PC-9 (cell line): Measurements from ENCODE around the gene P2RX7. TPM values are rescaled to one million over a fixed set of nuclear protein-coding genes. Genes with fewer than 3 reads are reported as not detected.

Experiments
- BruUV-seq: library from RNA; stranded (reverse); fragments of 400-500 nt; replicated peaks from 2 replicates; lab custom pipeline; 2021; lab: Mats Ljungman, UMichigan
- CTCF ChIA-PET: fragments of 300-600 bp; sonication (Branson Sonifier 250); formaldehyde crosslinking; loops from one replicate; lab custom pipeline; 2022; ENCODE audit warnings: antibody characterized with exemption; lab: Charles Lee
- POLR2A ChIA-PET: fragments of 300-600 bp; sonication (Branson Sonifier 250); formaldehyde crosslinking; loops from one replicate; lab custom pipeline; 2022; ENCODE audit warnings: antibody characterized with exemption; ENCODE audit not compliant: unreplicated experiment; lab: Charles Lee
- DNase-seq, 2 experiments: peaks; one replicate each; pipeline versions ENCODE4 v3.0.0 to v3.0.0-alpha.2; 2015 to 2022; ENCODE audit warnings: mixed read lengths in 1 of 2
- H2AFZ ChIP-seq: fragments of 200-600 bp; sonication (generic); 2 replicates; pipeline ENCODE4 v1.8.1; 2017; ENCODE audit warnings: antibody characterized with exemption
- H3F3A ChIP-seq: fragments of 200-600 bp; sonication (generic); 2 replicates; pipeline ENCODE4 v1.8.1; 2017; ENCODE audit warnings: antibody characterized with exemption, mild to moderate bottlenecking, low read depth; ENCODE audit not compliant: insufficient read depth
- H3K27ac ChIP-seq: fragments of 200-600 bp; sonication (generic); 2 replicates; pipeline ENCODE4 v1.6.1; 2016; ENCODE audit warnings: mixed run types
- H3K27me3 ChIP-seq: fragments of 200-600 bp; sonication (generic); 2 replicates; pipeline ENCODE4 v1.6.1; 2016; ENCODE audit warnings: low read depth, mixed run types; ENCODE audit not compliant: insufficient read depth
- H3K36me3 ChIP-seq: fragments of 200-600 bp; sonication (generic); 2 replicates; pipeline ENCODE4 v1.6.1; 2016; ENCODE audit warnings: low read depth, mixed run types
- H3K4me1 ChIP-seq: fragments of 200-600 bp; sonication (generic); replicated peaks from 2 replicates; pipeline ENCODE4 v1.6.1; 2016; ENCODE audit warnings: mixed run types; ENCODE audit not compliant: insufficient read depth
- H3K4me2 ChIP-seq: fragments of 200-600 bp; sonication (generic); 2 replicates; pipeline ENCODE4 v1.6.1; 2017; ENCODE audit warnings: mixed run types
- H3K4me3 ChIP-seq: fragments of 200-600 bp; sonication (generic); 2 replicates; pipeline ENCODE4 v1.6.1; 2016; ENCODE audit warnings: mixed run types
- H3K79me2 ChIP-seq: fragments of 200-600 bp; sonication (generic); 2 replicates; pipeline ENCODE4 v1.6.1; 2017; ENCODE audit warnings: low read depth, mixed run types
- H3K9me2 ChIP-seq: fragments of 200-600 bp; sonication (generic); 2 replicates; pipeline ENCODE4 v1.8.1; 2017; ENCODE audit warnings: mild to moderate bottlenecking; ENCODE audit not compliant: insufficient read depth
- H3K9me3 ChIP-seq: fragments of 200-600 bp; sonication (generic); 2 replicates; pipeline ENCODE4 v1.8.1; 2016; ENCODE audit warnings: low read depth; ENCODE audit not compliant: insufficient read depth
- H4K20me1 ChIP-seq: fragments of 200-600 bp; sonication (generic); 2 replicates; pipeline ENCODE4 v1.8.1; 2017; ENCODE audit not compliant: insufficient read depth
- EZH2 ChIP-seq: fragments of 200-600 bp; sonication (generic); IDR thresholded peaks from 2 replicates; pipeline ENCODE4 v1.8.0; 2017; ENCODE audit warnings: antibody characterized with exemption, low read depth
- intact Hi-C: fragments of 100-400 bp; cut with micrococcal nuclease; formaldehyde crosslinking; loops from one replicate; pipeline ENCODE4 v1.10.0; 2022; ENCODE audit not compliant: unreplicated experiment
- total RNA-seq: library from RNA; stranded (reverse); gene quantifications from 2 replicates; pipeline ENCODE4 v1.2.3, GENCODE V29; 2021
- TF ChIP-seq, protein P1 (sequence below): fragments of 200-600 bp; sonication (generic); conservative IDR thresholded peaks from 2 replicates; pipeline ENCODE4 v1.6.1; 2017; ENCODE audit warnings: mixed run types, antibody characterized with exemption, mild to moderate bottlenecking, moderate library complexity

The P2RX7 gene
- total RNA-seq, 1 experiment from 2014 or later, result 3.2 TPM

DNA sequence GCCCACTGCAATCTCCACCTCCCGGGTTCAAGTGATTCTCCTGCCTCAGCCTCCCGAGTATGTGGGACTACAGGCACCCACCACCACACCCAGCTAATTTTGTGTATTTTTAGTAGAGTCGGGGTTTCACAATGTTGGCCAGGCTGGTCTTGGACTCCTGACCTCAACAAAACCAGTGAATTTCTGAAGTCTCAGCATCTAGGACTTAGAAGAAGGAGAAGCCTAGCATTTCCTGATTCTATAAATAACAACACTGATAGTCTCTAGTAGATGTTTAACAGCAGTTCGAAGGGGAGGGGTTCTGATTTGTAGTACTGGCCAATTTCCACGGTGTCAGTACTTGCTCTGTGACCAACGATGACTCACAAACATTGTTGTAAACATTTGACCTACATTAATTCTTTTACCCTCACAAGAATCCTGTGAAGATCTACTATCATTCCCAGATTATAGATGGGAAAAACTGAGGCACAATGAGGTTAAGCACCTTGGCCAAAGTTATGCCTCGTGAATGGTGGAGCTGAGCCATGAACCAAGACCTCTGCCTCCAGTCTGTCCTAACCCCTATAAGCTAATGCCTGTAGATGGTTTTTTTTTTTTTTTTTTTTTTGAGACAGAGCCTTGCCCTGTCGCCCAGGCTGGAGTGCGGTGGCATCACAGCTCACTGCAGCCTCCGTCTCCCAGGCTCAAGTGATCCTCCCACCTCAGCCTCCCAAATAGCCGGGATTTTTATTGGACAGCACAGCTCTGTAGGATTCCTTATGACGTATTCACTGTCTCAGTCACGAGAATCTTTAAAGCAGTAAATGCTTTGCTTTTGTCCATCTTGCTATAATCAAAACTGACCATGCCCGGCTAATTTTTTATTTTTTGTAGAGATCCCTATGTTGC lies 82.4 kb downstream of the P2RX7 start:
- no peak overlapping the region for H2AFZ ChIP-seq
- H4K20me1 ChIP-seq, result no peaks in the 10 kb centered on the region
- H3K4me2 ChIP-seq, result peak overlapping the region; percentile 68
- ChIA-PET CTCF (no interaction called here), POLR2A (no interaction called here)
- no peaks in the 10 kb centered on the region for H3K36me3 ChIP-seq
- H3K4me1 ChIP-seq, result peaks cover 39% of the 10 kb centered on the region
- peak; percentile 38 to 94 for DNase-seq
- intact Hi-C loops, result no loop called here
- no peaks in the 10 kb centered on the region for H3K9me2 ChIP-seq
- BruUV-seq, result no TSS peak
- peak overlapping the region; percentile 6; the same call in 1 of the 2 replicates for H3K4me3 ChIP-seq
- H3K9me3 ChIP-seq, result no peaks in the 10 kb centered on the region
- H3K27me3 ChIP-seq, result no peaks in the 10 kb centered on the region
- TF ChIP-seq EZH2, result no peak
- TF ChIP-seq, protein P1, sequence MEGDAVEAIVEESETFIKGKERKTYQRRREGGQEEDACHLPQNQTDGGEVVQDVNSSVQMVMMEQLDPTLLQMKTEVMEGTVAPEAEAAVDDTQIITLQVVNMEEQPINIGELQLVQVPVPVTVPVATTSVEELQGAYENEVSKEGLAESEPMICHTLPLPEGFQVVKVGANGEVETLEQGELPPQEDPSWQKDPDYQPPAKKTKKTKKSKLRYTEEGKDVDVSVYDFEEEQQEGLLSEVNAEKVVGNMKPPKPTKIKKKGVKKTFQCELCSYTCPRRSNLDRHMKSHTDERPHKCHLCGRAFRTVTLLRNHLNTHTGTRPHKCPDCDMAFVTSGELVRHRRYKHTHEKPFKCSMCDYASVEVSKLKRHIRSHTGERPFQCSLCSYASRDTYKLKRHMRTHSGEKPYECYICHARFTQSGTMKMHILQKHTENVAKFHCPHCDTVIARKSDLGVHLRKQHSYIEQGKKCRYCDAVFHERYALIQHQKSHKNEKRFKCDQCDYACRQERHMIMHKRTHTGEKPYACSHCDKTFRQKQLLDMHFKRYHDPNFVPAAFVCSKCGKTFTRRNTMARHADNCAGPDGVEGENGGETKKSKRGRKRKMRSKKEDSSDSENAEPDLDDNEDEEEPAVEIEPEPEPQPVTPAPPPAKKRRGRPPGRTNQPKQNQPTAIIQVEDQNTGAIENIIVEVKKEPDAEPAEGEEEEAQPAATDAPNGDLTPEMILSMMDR, result no peak
- H3K27ac ChIP-seq, result peak overlapping the region; percentile 88
- peaks cover 33% of the 10 kb centered on the region for H3F3A ChIP-seq
- H3K79me2 ChIP-seq, result peaks cover 38% of the 10 kb centered on the region

DNA sequence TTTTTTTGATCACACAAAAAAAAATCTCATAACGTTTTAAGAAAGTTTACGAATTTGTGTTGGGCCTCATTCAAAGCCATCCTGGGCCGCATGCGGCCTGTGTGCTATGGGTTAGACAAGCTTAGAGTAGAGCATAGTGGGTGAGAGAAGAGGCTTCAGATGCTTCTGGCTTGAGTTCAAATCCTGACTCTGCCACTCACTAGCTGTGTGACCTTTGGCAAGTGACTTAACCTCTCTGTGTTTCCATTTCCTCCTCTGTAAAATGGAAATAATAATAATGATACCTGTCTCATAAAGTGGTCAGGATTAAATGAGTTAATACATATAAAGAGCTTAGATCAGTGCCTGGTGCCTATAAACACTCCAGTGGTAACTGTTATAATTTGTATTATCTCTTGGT lies 83.4 kb downstream of the P2RX7 start:
- no peaks in the 10 kb centered on the region for H3K27me3 ChIP-seq
- BruUV-seq, result no TSS peak
- no peak for TF ChIP-seq EZH2
- TF ChIP-seq, protein P1, result no peak
- H3K4me3 ChIP-seq, result no peak overlapping the region
- no peak overlapping the region for H3K27ac ChIP-seq
- H3K9me2 ChIP-seq, result no peaks in the 10 kb centered on the region
- no peak overlapping the region for H2AFZ ChIP-seq
- H4K20me1 ChIP-seq, result no peaks in the 10 kb centered on the region
- CTCF ChIA-PET, result no interaction called here
- H3K9me3 ChIP-seq, result no peaks in the 10 kb centered on the region
- intact Hi-C loops, result no loop called here
- no peak overlapping the region for H3K4me2 ChIP-seq
- H3K79me2 ChIP-seq, result peaks cover 31% of the 10 kb centered on the region
- no peak for DNase-seq
- peaks cover 34% of the 10 kb centered on the region for H3K4me1 ChIP-seq
- no peaks in the 10 kb centered on the region for H3K36me3 ChIP-seq
- POLR2A ChIA-PET, result no interaction called here
- peaks cover 33% of the 10 kb centered on the region for H3F3A ChIP-seq

DNA sequence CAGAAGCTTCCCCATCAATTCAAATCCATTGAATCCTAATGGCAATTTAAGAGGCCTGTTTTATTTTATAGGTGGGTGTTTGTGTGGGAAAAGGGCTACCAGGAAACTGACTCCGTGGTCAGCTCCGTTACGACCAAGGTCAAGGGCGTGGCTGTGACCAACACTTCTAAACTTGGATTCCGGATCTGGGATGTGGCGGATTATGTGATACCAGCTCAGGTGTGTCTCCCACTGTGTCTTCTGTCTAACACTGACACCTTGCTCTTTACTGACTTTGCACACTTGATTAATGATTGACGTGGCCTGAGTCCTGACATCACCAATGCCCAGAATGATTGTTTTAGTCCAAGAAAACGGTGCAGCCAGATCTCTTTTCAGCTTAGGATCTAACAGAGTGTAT lies 84.4 kb downstream of the P2RX7 start:
- H2AFZ ChIP-seq, result no peak overlapping the region
- no peak overlapping the region for H3K4me2 ChIP-seq
- no peak for DNase-seq
- no TSS peak for BruUV-seq
- TF ChIP-seq, protein P1, result no peak
- no peak for TF ChIP-seq EZH2
- H3K36me3 ChIP-seq, result no peaks in the 10 kb centered on the region
- intact Hi-C loops, result loop anchor here (1.0 kb wide), 1 partner anchor 93 kb away; no protein-coding TSS in a partner anchor
- peaks cover 30% of the 10 kb centered on the region for H3K4me1 ChIP-seq
- H3K9me2 ChIP-seq, result no peaks in the 10 kb centered on the region
- peaks cover 22% of the 10 kb centered on the region for H3K79me2 ChIP-seq
- H3K27me3 ChIP-seq, result no peaks in the 10 kb centered on the region
- H3K9me3 ChIP-seq, result no peaks in the 10 kb centered on the region
- ChIA-PET CTCF (no interaction called here), POLR2A (interaction anchor here (0.7 kb wide), 1 partner anchor 192 kb away, joined by 7 read pairs; no protein-coding TSS in a partner anchor)
- H3K27ac ChIP-seq, result no peak overlapping the region
- H3K4me3 ChIP-seq, result no peak overlapping the region
- peaks cover 33% of the 10 kb centered on the region for H3F3A ChIP-seq
- H4K20me1 ChIP-seq, result no peaks in the 10 kb centered on the region
